GM21737 (cell line): ENCODE measurements around the gene KCNH4.
"Not testable (repeated sequence)": the region's sequence is repeated elsewhere in the genome, so short reads cannot be mapped to it uniquely, and the experiment has no call there.

Source experiments
- ATAC-seq: cut with Tn5 transposase; IDR thresholded peaks from one replicate; pipeline ENCODE4 v1.9.1; 2021; ENCODE audit warnings: mild to moderate bottlenecking, moderate library complexity; ENCODE audit not compliant: unreplicated experiment

KCNH4 gene

GRCh38 chr17:42179911-42180410 is 981 bp downstream of the KCNH4 start:
- no peak for ATAC-seq

GRCh38 chr17:42179335-42179734 is 1.6 kb downstream of the KCNH4 start:
- ATAC-seq, result no peak

- ATAC-seq, result no peak
Measured at GRCh38 chr17:42178817-42179216, 2.1 kb downstream of the KCNH4 start.

GRCh38 chr17:42177684-42178083 is 3.3 kb downstream of the KCNH4 start:
- no peak for ATAC-seq

- ATAC-seq, result no peak
Measured at GRCh38 chr17:42174126-42174783, 6.7 kb downstream of the KCNH4 start.

GRCh38 chr17:42171831-42172230 is 9.1 kb downstream of the KCNH4 start:
- ATAC-seq, result no peak

- ATAC-seq, result no peak
Measured at GRCh38 chr17:42169351-42169750, 11.6 kb downstream of the KCNH4 start.

GRCh38 chr17:42167807-42168206 is 13.1 kb downstream of the KCNH4 start:
- no peak for ATAC-seq

- ATAC-seq, result no peak
Measured at GRCh38 chr17:42166196-42166763, 14.7 kb downstream of the KCNH4 start.

- no peak for ATAC-seq
Measured at GRCh38 chr17:42165751-42166150, 15.2 kb downstream of the KCNH4 start.

GRCh38 chr17:42163696-42164407 is 17.1 kb downstream of the KCNH4 start:
- ATAC-seq, result no peak

GRCh38 chr17:42163113-42163512 is 17.8 kb downstream of the KCNH4 start:
- no peak for ATAC-seq

GRCh38 chr17:42160531-42160910 is 20.4 kb downstream of the KCNH4 start:
- ATAC-seq, result no peak

GRCh38 chr17:42159796-42160530 is 21.0 kb downstream of the KCNH4 start:
- ATAC-seq, result no peak

- ATAC-seq, result no peak
Measured at GRCh38 chr17:42155614-42156045, 25.3 kb downstream of the KCNH4 start.

- no peak for ATAC-seq
Measured at GRCh38 chr17:42153919-42154742, 26.8 kb downstream of the KCNH4 start.

GRCh38 chr17:42146911-42147607 is 33.9 kb downstream of the KCNH4 start:
- ATAC-seq, result no peak

GRCh38 chr17:42143138-42143537 is 37.8 kb downstream of the KCNH4 start:
- ATAC-seq, result not testable (repeated sequence)

- ATAC-seq, result no peak
Measured at GRCh38 chr17:42142371-42142896, 38.5 kb downstream of the KCNH4 start.

- ATAC-seq, result no peak
Measured at GRCh38 chr17:42141382-42141781, 39.6 kb downstream of the KCNH4 start.
